Gastrocnemius medialis (tissue), 4 donors: Measurements from ENCODE around the gene ZNF219. TPM values are rescaled to one million over a fixed set of nuclear protein-coding genes. Genes with fewer than 3 reads are reported as not detected.
A peak's percentile ranks its signal among the peaks of the same experiment; 100 is the strongest.

Experiments used
- ATAC-seq, 2 donors: fragments of 150-250 bp; one replicate each; pipeline ENCODE4 v1.9.1; 2016
- DNase-seq, 2 donors: peaks; one replicate each; pipeline ENCODE4 v3.0.0-alpha.2; 2019
- H3K27ac ChIP-seq, 4 donors: fragments of 200-600 bp; sonication (generic); 1 replicate in 1 of 4; 2 replicates in 3 of 4; pipeline ENCODE4 v1.5.1; 2016 to 2018; ENCODE audit warnings: mild to moderate bottlenecking in 2 of 4, moderate library complexity in 1 of 4
- H3K27me3 ChIP-seq, 3 donors: fragments of 200-600 bp; sonication (generic) in 2 of 3; 1 replicate in 1 of 3; 2 replicates in 2 of 3; pipeline versions ENCODE4 v1.5.1 to v1.6.0; 2016 to 2019; ENCODE audit warnings: mild to moderate bottlenecking in 1 of 3, moderate library complexity in 1 of 3
- H3K36me3 ChIP-seq, 2 donors: fragments of 200-600 bp; sonication (generic) in 1 of 2; one replicate each; pipeline ENCODE4 v1.5.1; 2017 to 2018
- H3K4me1 ChIP-seq, 2 donors: fragments of 200-600 bp; sonication (generic) in 1 of 2; one replicate each; pipeline ENCODE4 v1.5.1; 2016 to 2017; ENCODE audit warnings: mild to moderate bottlenecking in 2 of 2
- H3K4me3 ChIP-seq, 4 donors: fragments of 200-600 bp; sonication (generic) in 3 of 4; 1 replicate in 1 of 4; 2 replicates in 3 of 4; pipeline ENCODE4 v1.5.1; 2016 to 2019; ENCODE audit warnings: mild to moderate bottlenecking in 2 of 4
- H3K9me3 ChIP-seq, 3 donors: fragments of 200-600 bp; sonication (generic) in 2 of 3; 1 replicate in 1 of 3; 2 replicates in 2 of 3; pipeline ENCODE4 v1.5.1; 2016 to 2019
- CTCF ChIP-seq, 5 experiments: fragments of 450-650 bp in 3 of 5; fragments of 200-600 bp in 2 of 5; sonication (generic) in 2 of 5; IDR thresholded peaks in 4 of 5; conservative IDR thresholded peaks in 1 of 5; 1 replicate in 4 of 5; 2 replicates in 1 of 5; pipeline ENCODE4 v1.5.1; 2016 to 2019; ENCODE audit warnings: antibody characterized with exemption in 5 of 5, mild to moderate bottlenecking in 3 of 5, moderate library complexity in 3 of 5
- POLR2A ChIP-seq, 2 donors: fragments of 450-650 bp; IDR thresholded peaks; one replicate each; pipeline ENCODE4 v1.6.1; 2017; ENCODE audit warnings: antibody characterized with exemption in 2 of 2, mild to moderate bottlenecking in 2 of 2, moderate library complexity in 2 of 2
- in situ Hi-C, 4 donors: fragments of 200-750 bp; cut with MboI; loops; one replicate each; pipeline versions ENCODE4 v1.15.0 to v1.8.0; 2017; ENCODE audit warnings: low sequenced_read_pairs in 4 of 4
- intact Hi-C: fragments of 100-400 bp; cut with DNase I; formaldehyde crosslinking; loops from one replicate; pipeline ENCODE4 v1.15.1; 2023; ENCODE audit warnings: low total_unique reads
- total RNA-seq, 4 donors: library from RNA; depleted of rRNA; stranded (reverse); fragments of >200 nt; gene quantifications; one replicate each; pipeline versions ENCODE4 v1.1.0 to v1.2.3, GENCODE V29; 2016

Gene ZNF219
- total RNA-seq, 4 donors from 2014 or later: 25.9 to 48.9 (median 43.9) TPM

- DNase-seq (no peak), ATAC-seq (no peak)
- TF ChIP-seq CTCF (IDR thresholded peaks at IDR 0.05 in 4 of 5, conservative IDR thresholded peaks at IDR 0.05 in 1 of 5) (no peak), POLR2A (IDR thresholded peaks at IDR 0.05) (no peak)
- in situ Hi-C loops (loop anchor here in 1 of 4 donors (25.0 kb wide), 1 partner anchor 387 kb away; the partner anchor contains the start of genes ANG and RNASE4), intact Hi-C loops (no loop called here)
- Histone ChIP-seq H3K9me3 (no peaks in the 10 kb centered on the region), H3K27ac (no peak overlapping the region), H3K36me3 (peaks cover 0 to 38% of the 10 kb centered on the region in 2 donors), H3K27me3 (no peaks in the 10 kb centered on the region), H3K4me3 (no peak overlapping the region), H3K4me1 (peaks cover 12 to 25% of the 10 kb centered on the region in 2 donors)
These were observed 24.5 kb downstream of the ZNF219 start for GRCh38 chr14:21073921-21074320.

- H3K4me1 ChIP-seq: peaks cover 17 to 30% of the 10 kb centered on the region in 2 donors
- TF ChIP-seq CTCF (IDR thresholded peaks at IDR 0.05 in 4 of 5, conservative IDR thresholded peaks at IDR 0.05 in 1 of 5) (no peak), POLR2A (IDR thresholded peaks at IDR 0.05) (no peak)
- peaks cover 0 to 27% of the 10 kb centered on the region in 2 donors for H3K36me3 ChIP-seq
- ATAC-seq: no peak
- peak overlapping the region; percentile 29 to 91 (median 84) for H3K27ac ChIP-seq
- H3K4me3 ChIP-seq: no peak overlapping the region
- intact Hi-C loops: no loop called here
- in situ Hi-C loops: loop anchor here in 1 of 4 donors (25.0 kb wide), 1 partner anchor 386 kb away; the partner anchor contains the start of genes ANG and RNASE4
- no peak for DNase-seq
- no peaks in the 10 kb centered on the region for H3K9me3 ChIP-seq
- no peaks in the 10 kb centered on the region for H3K27me3 ChIP-seq
These were observed 25.6 kb downstream of the ZNF219 start for GRCh38 chr14:21072781-21073339.

- peak in 1 of 2 donors; percentile 17 for ATAC-seq
- Histone ChIP-seq H3K4me3 (peak overlapping the region; percentile 68 to 83 (median 74)), H3K36me3 (peaks cover 0 to 22% of the 10 kb centered on the region in 2 donors), H3K9me3 (no peaks in the 10 kb centered on the region), H3K27ac (peak overlapping the region; percentile 84 to 91 (median 88)), H3K4me1 (peaks cover 17 to 30% of the 10 kb centered on the region in 2 donors), H3K27me3 (no peaks in the 10 kb centered on the region)
- intact Hi-C loops (no loop called here), in situ Hi-C loops (loop anchor here in 1 of 4 donors (25.0 kb wide), 1 partner anchor 385 kb away; the partner anchor contains the start of genes ANG and RNASE4)
- no peak for TF ChIP-seq POLR2A (IDR thresholded peaks at IDR 0.05)
- no peak for TF ChIP-seq CTCF (IDR thresholded peaks at IDR 0.05 in 4 of 5, conservative IDR thresholded peaks at IDR 0.05 in 1 of 5)
- DNase-seq: no peak
These were observed 26.4 kb downstream of the ZNF219 start for GRCh38 chr14:21072031-21072473.

GRCh38 chr14:21071225-21072030 is 27.0 kb downstream of the ZNF219 start:
- H3K4me3 ChIP-seq: peak overlapping the region; percentile 68 to 83 (median 74)
- no peaks in the 10 kb centered on the region for H3K9me3 ChIP-seq
- in situ Hi-C loops (loop anchor here in 1 of 4 donors (25.0 kb wide), 1 partner anchor 384 kb away; the partner anchor contains the start of genes ANG and RNASE4), intact Hi-C loops (no loop called here)
- DNase-seq (peak; percentile 55 to 65), ATAC-seq (peak; percentile 21 to 37)
- peaks cover 0 to 15% of the 10 kb centered on the region in 2 donors for H3K36me3 ChIP-seq
- peak overlapping the region; percentile 84 to 91 (median 88) for H3K27ac ChIP-seq
- no peaks in the 10 kb centered on the region for H3K27me3 ChIP-seq
- TF ChIP-seq CTCF (IDR thresholded peaks at IDR 0.05 in 4 of 5, conservative IDR thresholded peaks at IDR 0.05 in 1 of 5): no peak
- TF ChIP-seq POLR2A (IDR thresholded peaks at IDR 0.05): peak in 1 of 2 donors; percentile 19
- H3K4me1 ChIP-seq: peaks cover 17 to 30% of the 10 kb centered on the region in 2 donors
